AG09309 (cell line): Measurements from ENCODE around the gene GBX1.

ENCODE experiments used
- DNase-seq: peaks from one replicate; pipeline ENCODE4 v3.0.0-alpha.2; 2010; ENCODE audit warnings: low read depth
- H3K4me3 ChIP-seq: 2 replicates; pipeline ENCODE4 v1.5.1; 2011; ENCODE audit warnings: mild to moderate bottlenecking, low read depth, low read length, moderate library complexity; ENCODE audit not compliant: control insufficient read depth
- TF ChIP-seq, protein P1 (sequence below): IDR thresholded peaks from 2 replicates; pipeline ENCODE4 v1.5.1; 2011; ENCODE audit warnings: mild to moderate bottlenecking, low read depth, low read length, inconsistent platforms; ENCODE audit not compliant: insufficient read depth, control insufficient read depth; ENCODE audit errors: missing control alignments

GBX1 gene

DNA sequence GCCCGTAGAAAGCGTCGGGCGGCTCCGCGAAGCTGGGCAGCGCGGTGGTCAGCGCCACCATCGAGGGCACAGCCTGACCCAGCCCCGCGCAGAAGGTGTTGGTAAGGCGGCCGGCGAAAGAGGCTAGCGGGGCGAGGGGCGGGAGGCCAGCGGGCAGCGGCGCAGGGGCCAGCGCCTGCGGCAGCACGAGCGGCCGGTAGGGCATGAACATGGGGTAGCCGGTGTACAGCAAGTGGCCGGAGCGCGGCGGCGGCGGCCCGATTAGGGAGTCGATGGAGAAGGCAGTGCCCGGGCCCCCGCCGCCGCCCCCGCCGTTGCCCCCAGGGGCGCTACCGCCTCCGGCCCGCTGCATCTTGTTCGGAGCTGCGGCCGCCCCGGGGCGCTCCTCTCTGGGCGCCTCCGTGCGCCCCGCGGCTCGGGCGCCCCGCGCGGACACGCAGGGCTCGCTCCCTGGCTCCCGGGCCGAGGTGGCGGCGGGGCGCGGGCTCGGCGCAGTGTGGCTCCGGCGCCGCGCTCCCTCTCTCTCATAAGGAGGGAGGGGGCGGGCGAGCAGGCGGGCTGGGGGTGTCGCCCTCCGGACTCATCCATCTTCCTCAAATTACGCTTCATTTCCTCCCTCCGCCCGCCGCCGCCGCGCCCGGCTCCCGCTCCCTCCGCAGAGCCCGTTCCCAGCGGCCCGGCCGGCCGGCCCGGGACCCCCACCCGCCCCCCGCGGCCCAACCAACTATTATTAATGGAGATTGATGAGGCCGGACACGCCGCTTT lies at the start of gene GBX1:
Gene GBX1, minus strand, starts transcription at position 498 of the 765 bp plus-strand sequence. Its CDS starts 146 bp downstream, at position 352.
- H3K4me3 ChIP-seq, result no peak within 1 kb of the TSS
- TF ChIP-seq, protein P1, sequence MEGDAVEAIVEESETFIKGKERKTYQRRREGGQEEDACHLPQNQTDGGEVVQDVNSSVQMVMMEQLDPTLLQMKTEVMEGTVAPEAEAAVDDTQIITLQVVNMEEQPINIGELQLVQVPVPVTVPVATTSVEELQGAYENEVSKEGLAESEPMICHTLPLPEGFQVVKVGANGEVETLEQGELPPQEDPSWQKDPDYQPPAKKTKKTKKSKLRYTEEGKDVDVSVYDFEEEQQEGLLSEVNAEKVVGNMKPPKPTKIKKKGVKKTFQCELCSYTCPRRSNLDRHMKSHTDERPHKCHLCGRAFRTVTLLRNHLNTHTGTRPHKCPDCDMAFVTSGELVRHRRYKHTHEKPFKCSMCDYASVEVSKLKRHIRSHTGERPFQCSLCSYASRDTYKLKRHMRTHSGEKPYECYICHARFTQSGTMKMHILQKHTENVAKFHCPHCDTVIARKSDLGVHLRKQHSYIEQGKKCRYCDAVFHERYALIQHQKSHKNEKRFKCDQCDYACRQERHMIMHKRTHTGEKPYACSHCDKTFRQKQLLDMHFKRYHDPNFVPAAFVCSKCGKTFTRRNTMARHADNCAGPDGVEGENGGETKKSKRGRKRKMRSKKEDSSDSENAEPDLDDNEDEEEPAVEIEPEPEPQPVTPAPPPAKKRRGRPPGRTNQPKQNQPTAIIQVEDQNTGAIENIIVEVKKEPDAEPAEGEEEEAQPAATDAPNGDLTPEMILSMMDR, result no peak
- no peak for DNase-seq

DNA sequence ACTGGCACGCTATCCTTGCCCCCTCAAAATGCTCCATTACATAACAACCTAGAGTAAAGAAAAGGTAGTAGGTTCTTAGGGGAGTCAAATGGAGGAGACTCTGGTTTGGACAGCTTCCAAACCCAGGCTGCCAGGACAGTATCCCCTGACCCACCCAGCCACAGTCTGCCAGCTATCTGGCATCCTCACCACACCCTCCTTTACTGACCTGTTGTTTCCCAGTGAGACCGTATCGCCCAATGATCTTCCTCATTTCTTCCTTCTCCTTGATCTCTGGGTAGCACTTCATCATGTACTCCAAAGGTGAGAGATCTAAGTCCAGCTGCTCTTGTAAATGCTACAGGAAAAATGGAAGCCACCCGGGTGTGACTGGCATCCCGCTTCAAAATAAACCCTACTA lies 47.9 kb upstream of the GBX1 start:
- TF ChIP-seq, protein P1, result no peak
- DNase-seq, result no peak
- H3K4me3 ChIP-seq, result no peak overlapping the region

DNA sequence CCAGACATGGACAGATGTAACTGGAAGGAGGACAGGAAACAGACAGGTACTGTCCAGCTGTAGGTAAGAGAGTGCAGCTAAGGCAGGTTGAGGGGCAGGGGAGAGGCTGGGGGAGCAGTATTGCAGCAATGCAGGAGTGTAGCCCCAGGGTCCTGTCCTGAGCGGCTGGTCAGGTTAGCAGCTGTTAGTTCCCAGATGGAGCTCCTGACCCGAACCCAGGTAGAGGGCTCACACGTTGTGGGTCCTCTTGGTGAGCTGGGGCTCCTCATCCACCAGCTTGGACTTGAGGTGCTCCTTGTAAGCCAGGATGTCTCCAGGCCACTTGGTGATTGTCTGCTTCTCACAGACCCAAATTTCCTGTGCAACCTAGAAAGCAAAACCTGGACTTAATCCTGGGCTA lies 46.3 kb upstream of the GBX1 start:
- no peak overlapping the region for H3K4me3 ChIP-seq
- TF ChIP-seq, protein P1, result no peak
- DNase-seq, result no peak

DNA sequence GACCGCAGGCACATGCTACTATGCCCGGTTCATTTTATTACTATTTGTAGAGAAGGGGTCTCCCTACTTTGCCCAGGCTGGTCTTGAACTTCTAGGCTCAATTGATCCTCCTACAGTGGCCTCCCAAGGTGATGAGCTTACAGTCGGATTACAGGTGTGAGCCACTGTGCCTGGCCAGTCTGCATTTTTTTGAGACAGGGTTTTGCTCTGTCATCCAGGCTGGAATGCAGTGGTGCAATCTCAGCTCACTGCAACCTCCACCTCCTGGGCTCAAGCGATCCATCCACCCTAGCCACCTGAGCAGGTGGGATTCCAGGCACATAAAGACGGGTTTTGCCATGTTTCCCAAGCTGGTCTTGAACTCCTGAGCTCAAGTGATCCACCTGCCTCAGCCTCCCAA lies 45.1 kb upstream of the GBX1 start:
- H3K4me3 ChIP-seq, result no peak overlapping the region
- DNase-seq, result no peak
- TF ChIP-seq, protein P1, result no peak

DNA sequence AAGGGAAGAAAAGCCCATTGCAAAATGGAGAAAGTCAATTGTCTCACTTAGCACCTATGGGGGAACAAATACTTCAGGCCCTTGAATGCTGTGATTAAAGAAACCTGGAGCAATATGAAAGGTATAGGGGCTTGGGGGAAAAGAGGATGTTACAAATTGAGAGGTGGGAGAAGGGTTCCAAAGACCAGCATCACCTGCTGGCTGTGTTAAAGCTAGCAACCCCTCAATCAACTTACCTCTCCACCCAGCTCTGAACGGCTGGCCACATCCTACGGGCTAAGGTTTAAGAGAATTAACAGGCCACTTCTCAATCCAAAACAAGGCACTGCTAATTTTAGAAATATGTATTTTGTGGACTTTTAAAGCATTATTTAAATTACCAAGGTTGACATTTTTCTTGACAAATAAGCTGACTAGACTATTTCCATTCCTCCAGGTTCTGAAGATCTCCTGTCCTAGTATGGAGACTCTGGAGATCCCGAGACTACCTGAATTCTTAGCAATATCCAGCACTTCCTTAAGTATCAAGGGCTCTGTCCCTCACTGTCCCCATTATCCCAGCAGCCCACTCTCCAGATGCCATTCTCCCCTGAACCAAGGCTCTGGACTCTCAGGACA lies 43.8 kb upstream of the GBX1 start:
- no peak overlapping the region for H3K4me3 ChIP-seq
- DNase-seq, result no peak
- TF ChIP-seq, protein P1, result no peak

DNA sequence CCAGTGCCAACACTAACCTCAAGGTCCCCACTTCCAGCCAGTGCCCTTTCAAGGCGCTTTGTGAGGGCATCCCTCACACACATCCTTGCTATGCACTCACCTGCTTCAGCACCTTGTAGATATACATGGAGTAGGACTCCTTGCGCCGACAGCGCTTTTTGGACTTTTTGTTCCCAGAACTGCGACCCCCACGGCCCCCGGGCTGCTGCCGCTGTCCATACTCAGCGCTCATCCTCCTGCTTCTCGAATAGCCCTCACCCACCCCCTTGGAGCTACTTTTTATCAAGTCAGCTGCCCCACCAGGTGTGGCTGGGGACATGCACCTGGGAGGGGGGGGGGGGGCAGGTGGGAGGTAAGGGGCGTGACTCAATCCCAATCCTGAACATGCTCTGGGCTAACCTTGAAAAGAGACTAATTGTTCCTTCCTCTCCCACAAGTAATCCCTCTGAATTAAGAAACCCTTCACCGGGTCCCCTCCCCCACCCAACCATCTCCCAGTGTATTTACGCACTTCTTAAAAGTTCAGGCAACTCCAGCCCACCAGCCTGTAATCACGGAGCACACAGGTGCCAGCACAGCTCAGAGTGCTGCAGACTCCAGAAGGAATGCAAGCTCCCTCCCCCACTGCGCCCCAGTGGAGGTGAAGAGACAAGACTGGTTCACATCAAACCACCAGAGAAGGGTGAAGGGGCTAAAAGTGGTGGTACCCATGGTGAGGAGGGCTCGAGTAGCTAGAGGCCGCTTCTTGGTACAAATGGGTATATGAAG lies 42.8 kb upstream of the GBX1 start, which contains the start of gene H2BK1:
Gene H2BK1, minus strand, starts transcription at position 402 of the 768 bp plus-strand sequence. Its CDS starts 170 bp downstream, at position 232.
- H3K4me3 ChIP-seq, result no peak within 1 kb of the TSS
- TF ChIP-seq, protein P1, result no peak
- no peak for DNase-seq
